ENCODE data around the gene MYDGF. TPM values are rescaled to one million over a fixed set of nuclear protein-coding genes. Genes with fewer than 3 reads are reported as not detected.
A peak's percentile ranks its signal among the peaks of the same experiment; 100 is the strongest.

MYDGF gene
- total and polyA plus RNA-seq, 4 donors = 85.1 to 222 (median 144) TPM

- H3K4me3 ChIP-seq (ENCODE audit: low read depth in 1 of 3, low read length in 3 of 3) = no peak overlapping the region
- WGBS = 60% methylated on average over 8 of the region's 8 CpGs
- no peaks in the 10 kb centered on the region for H3K9me3 ChIP-seq (ENCODE audit: control insufficient read depth in 4 of 4, low read length in 3 of 4)
- TF ChIP-seq NR2F2 (IDR thresholded peaks at IDR 0.05) (no peak), RAD21 (IDR thresholded peaks at IDR 0.05) (no peak), FOXA2 (IDR thresholded peaks at IDR 0.05) (no peak), FOXA1 (IDR thresholded peaks at IDR 0.05) (no peak), TAF1 (conservative IDR thresholded peaks at IDR 0.05) (no peak), YY1 (IDR thresholded peaks at IDR 0.05) (no peak), JUND (IDR thresholded peaks at IDR 0.05) (no peak), MAX (IDR thresholded peaks at IDR 0.05) (no peak), GABPA (IDR thresholded peaks at IDR 0.05 in 1 of 2, conservative IDR thresholded peaks at IDR 0.05 in 1 of 2) (no peak), HNF4A (conservative IDR thresholded peaks at IDR 0.05) (no peak), EGR1 (IDR thresholded peaks at IDR 0.05; ENCODE audit: low read depth in 2 of 2) (no peak), HNF4G (IDR thresholded peaks at IDR 0.05) (no peak)
- TF ChIP-seq, protein P1, sequence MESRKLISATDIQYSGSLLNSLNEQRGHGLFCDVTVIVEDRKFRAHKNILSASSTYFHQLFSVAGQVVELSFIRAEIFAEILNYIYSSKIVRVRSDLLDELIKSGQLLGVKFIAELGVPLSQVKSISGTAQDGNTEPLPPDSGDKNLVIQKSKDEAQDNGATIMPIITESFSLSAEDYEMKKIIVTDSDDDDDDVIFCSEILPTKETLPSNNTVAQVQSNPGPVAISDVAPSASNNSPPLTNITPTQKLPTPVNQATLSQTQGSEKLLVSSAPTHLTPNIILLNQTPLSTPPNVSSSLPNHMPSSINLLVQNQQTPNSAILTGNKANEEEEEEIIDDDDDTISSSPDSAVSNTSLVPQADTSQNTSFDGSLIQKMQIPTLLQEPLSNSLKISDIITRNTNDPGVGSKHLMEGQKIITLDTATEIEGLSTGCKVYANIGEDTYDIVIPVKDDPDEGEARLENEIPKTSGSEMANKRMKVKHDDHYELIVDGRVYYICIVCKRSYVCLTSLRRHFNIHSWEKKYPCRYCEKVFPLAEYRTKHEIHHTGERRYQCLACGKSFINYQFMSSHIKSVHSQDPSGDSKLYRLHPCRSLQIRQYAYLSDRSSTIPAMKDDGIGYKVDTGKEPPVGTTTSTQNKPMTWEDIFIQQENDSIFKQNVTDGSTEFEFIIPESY (IDR thresholded peaks at IDR 0.05) = no peak
- TF ChIP-seq, protein P2, sequence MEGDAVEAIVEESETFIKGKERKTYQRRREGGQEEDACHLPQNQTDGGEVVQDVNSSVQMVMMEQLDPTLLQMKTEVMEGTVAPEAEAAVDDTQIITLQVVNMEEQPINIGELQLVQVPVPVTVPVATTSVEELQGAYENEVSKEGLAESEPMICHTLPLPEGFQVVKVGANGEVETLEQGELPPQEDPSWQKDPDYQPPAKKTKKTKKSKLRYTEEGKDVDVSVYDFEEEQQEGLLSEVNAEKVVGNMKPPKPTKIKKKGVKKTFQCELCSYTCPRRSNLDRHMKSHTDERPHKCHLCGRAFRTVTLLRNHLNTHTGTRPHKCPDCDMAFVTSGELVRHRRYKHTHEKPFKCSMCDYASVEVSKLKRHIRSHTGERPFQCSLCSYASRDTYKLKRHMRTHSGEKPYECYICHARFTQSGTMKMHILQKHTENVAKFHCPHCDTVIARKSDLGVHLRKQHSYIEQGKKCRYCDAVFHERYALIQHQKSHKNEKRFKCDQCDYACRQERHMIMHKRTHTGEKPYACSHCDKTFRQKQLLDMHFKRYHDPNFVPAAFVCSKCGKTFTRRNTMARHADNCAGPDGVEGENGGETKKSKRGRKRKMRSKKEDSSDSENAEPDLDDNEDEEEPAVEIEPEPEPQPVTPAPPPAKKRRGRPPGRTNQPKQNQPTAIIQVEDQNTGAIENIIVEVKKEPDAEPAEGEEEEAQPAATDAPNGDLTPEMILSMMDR (IDR thresholded peaks at IDR 0.05; ENCODE audit: low read depth, low read length, missing input control) = no peak
- TF ChIP-seq, protein P3, sequence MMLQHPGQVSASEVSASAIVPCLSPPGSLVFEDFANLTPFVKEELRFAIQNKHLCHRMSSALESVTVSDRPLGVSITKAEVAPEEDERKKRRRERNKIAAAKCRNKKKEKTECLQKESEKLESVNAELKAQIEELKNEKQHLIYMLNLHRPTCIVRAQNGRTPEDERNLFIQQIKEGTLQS (IDR thresholded peaks at IDR 0.05) = no peak
- H3K27ac ChIP-seq (ENCODE audit: low read depth in 1 of 2, low read length in 2 of 2) = no peak overlapping the region
- DNase-seq (ENCODE audit: low spot score) = no peak
- peaks cover 4 to 34% (median 27%) of the 10 kb centered on the region in 4 donors for H3K4me1 ChIP-seq (ENCODE audit: control insufficient read depth in 4 of 4, insufficient read depth in 4 of 4, low read length in 3 of 4)
- no peaks in the 10 kb centered on the region for H3K27me3 ChIP-seq (ENCODE audit: control insufficient read depth in 4 of 4, insufficient read depth in 4 of 4, low read length in 3 of 4)
- no peaks in the 10 kb centered on the region for H3K36me3 ChIP-seq (ENCODE audit: control insufficient read depth in 4 of 4, insufficient read depth in 3 of 4, low read depth in 1 of 4, low read length in 3 of 4)
- no peak overlapping the region for H3K9ac ChIP-seq (ENCODE audit: low read depth in 1 of 2, low read length in 2 of 2)
These were observed 33.4 kb downstream of the MYDGF start for GRCh38 chr19:4636761-4637160.

DNA sequence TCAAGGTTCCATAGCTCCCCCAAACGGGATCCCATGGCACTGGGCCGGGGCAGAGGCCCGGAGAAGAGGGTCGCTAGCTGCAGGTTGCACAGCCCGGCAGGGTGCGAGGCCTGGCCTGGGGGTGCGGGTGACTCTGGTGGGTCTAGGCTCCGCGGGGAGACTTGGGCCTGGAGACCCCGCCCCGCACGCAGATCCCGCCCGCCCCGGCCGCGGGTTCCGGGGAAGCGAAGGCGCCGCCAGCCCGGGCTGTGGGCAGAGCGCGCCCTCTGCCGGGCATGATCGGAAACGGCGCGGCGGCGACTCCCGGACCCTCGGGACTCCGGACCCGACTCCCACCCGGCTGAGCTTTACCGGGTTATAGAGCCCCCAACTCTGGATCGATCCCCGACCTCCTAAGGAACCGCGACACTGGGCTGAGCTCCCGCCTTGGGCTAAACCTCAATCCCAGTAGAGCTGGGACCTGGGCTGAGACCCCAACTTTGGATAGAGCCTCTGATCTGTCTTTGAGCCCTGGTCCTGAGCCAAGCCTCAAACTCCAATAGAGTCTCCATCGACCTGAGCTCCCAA is 33.9 kb downstream of the MYDGF start:
- Histone ChIP-seq H3K4me3 (ENCODE audit: low read depth in 1 of 3, low read length in 3 of 3) (peak overlapping the region in 2 of 3 donors; percentile 48 to 55), H3K4me1 (ENCODE audit: control insufficient read depth in 4 of 4, insufficient read depth in 4 of 4, low read length in 3 of 4) (peaks cover 4 to 29% (median 22%) of the 10 kb centered on the region in 4 donors), H3K9ac (ENCODE audit: low read depth in 1 of 2, low read length in 2 of 2) (peak overlapping the region in 1 of 2 donors; percentile 50), H3K36me3 (ENCODE audit: control insufficient read depth in 4 of 4, insufficient read depth in 3 of 4, low read depth in 1 of 4, low read length in 3 of 4) (no peaks in the 10 kb centered on the region), H3K27me3 (ENCODE audit: control insufficient read depth in 4 of 4, insufficient read depth in 4 of 4, low read length in 3 of 4) (no peaks in the 10 kb centered on the region), H3K9me3 (ENCODE audit: control insufficient read depth in 4 of 4, low read length in 3 of 4) (no peaks in the 10 kb centered on the region), H3K27ac (ENCODE audit: low read depth in 1 of 2, low read length in 2 of 2) (no peak overlapping the region)
- WGBS = under 1% methylated on average over 43 of the region's 43 CpGs
- TF ChIP-seq MAX (IDR thresholded peaks at IDR 0.05) = no peak
- TF ChIP-seq RAD21 (IDR thresholded peaks at IDR 0.05) = peak; percentile 77 to 83
- no peak for TF ChIP-seq FOXA2 (IDR thresholded peaks at IDR 0.05)
- TF ChIP-seq, protein P1 (IDR thresholded peaks at IDR 0.05) = no peak
- TF ChIP-seq, protein P2 (IDR thresholded peaks at IDR 0.05; ENCODE audit: low read depth, low read length, missing input control) = peak; percentile 79
- DNase-seq (ENCODE audit: low spot score) = peak; percentile 82

All from liver (tissue), 9 donors.